GM23248 (cell line): Measurements from ENCODE around the gene MRS2.

Experiments
- EZH2 ChIP-seq: fragments of 200-600 bp; sonication (generic); IDR thresholded peaks from 2 replicates; pipeline ENCODE4 v1.6.1; 2018; ENCODE audit warnings: antibody characterized with exemption, mild to moderate bottlenecking; ENCODE audit not compliant: insufficient read depth, poor library complexity, severe bottlenecking
- EZH2phosphoT487 ChIP-seq: fragments of 200-600 bp; sonication (generic); IDR thresholded peaks from 2 replicates; pipeline ENCODE4 v1.6.1; 2018; ENCODE audit warnings: antibody characterized with exemption, moderate library complexity, mild to moderate bottlenecking, low read depth; ENCODE audit not compliant: insufficient read depth

GRCh38 chr6:24431045-24431451, 28.3 kb downstream of the MRS2 start:
- no peak for TF ChIP-seq EZH2
- TF ChIP-seq EZH2phosphoT487 = no peak
